LNCAP (cell line): ENCODE results near the gene ATF3.

ENCODE experiments used
- TF ChIP-seq, protein P1 (sequence below): fragments of 450-650 bp; IDR thresholded peaks from 2 replicates; pipeline ENCODE4 v1.5.1; 2017; ENCODE audit warnings: mild to moderate bottlenecking

ATF3 gene

GRCh38 chr1:212596798-212597197 is 11.8 kb upstream of the ATF3 start:
- TF ChIP-seq, protein P1, sequence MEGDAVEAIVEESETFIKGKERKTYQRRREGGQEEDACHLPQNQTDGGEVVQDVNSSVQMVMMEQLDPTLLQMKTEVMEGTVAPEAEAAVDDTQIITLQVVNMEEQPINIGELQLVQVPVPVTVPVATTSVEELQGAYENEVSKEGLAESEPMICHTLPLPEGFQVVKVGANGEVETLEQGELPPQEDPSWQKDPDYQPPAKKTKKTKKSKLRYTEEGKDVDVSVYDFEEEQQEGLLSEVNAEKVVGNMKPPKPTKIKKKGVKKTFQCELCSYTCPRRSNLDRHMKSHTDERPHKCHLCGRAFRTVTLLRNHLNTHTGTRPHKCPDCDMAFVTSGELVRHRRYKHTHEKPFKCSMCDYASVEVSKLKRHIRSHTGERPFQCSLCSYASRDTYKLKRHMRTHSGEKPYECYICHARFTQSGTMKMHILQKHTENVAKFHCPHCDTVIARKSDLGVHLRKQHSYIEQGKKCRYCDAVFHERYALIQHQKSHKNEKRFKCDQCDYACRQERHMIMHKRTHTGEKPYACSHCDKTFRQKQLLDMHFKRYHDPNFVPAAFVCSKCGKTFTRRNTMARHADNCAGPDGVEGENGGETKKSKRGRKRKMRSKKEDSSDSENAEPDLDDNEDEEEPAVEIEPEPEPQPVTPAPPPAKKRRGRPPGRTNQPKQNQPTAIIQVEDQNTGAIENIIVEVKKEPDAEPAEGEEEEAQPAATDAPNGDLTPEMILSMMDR, result no peak

GRCh38 chr1:212597487-212597886 is 11.1 kb upstream of the ATF3 start:
- TF ChIP-seq, protein P1, result no peak

DNA sequence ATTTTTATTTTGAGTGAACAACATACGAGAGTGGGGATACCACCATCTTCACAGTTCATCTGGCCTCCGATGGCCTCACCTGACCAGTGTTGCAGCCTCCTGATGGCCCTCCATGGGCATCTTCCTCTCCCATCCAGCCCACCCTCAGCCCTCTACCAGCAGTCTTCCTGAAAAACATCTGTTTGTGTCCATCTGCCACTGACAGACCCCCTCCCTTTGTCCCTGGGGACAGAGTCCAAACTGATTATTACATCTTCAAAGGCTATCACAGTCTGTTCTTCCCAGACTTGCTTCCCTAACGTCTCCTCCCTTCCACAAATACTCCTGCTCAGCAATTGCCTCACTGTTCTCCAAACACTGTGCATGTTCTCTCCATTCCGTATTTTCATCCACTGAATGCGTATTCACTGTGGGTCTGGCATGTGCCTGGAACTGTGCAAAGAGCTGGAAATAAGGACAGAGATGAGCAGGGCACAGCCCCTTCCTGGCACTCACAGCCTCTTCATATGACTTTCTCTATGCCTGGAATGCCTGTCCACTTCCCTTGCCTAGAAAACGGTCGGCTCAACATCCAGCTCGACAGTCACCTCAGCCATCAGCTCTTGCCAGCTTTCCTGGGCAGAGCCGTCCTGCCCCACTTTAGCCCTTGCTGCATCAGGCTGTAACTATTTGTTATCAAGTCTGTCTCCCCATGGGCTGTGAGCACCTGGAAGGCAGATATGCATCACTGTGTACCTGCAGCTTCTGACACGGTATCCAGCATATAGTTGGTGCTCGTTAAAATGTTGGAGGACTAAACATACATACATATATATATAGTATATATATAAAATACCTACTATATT is 8.3 kb upstream of the ATF3 start:
- TF ChIP-seq, protein P1, result no peak

DNA sequence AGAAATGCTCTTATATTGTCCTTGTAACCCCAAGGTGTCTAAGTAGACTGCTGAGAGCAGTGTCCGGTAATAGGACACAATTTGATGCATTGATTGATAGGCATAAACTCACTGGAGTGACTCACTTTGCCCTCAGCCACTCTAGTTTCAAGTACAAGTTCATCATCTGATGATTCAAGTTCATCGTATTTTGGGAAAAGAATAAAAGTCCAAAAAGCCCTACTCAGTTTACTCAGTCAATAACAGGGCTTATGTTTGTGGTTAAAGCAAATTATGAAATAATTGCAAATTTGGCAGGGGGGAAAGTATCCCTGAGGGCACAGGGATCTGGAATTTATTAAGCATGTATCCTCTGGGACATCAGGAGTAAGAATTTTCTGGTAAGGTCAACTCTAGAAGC is 7.6 kb upstream of the ATF3 start:
- TF ChIP-seq, protein P1, result no peak

- TF ChIP-seq, protein P1, result no peak
Observed at GRCh38 chr1:212601524-212601923, 7.0 kb upstream of the ATF3 start.

DNA sequence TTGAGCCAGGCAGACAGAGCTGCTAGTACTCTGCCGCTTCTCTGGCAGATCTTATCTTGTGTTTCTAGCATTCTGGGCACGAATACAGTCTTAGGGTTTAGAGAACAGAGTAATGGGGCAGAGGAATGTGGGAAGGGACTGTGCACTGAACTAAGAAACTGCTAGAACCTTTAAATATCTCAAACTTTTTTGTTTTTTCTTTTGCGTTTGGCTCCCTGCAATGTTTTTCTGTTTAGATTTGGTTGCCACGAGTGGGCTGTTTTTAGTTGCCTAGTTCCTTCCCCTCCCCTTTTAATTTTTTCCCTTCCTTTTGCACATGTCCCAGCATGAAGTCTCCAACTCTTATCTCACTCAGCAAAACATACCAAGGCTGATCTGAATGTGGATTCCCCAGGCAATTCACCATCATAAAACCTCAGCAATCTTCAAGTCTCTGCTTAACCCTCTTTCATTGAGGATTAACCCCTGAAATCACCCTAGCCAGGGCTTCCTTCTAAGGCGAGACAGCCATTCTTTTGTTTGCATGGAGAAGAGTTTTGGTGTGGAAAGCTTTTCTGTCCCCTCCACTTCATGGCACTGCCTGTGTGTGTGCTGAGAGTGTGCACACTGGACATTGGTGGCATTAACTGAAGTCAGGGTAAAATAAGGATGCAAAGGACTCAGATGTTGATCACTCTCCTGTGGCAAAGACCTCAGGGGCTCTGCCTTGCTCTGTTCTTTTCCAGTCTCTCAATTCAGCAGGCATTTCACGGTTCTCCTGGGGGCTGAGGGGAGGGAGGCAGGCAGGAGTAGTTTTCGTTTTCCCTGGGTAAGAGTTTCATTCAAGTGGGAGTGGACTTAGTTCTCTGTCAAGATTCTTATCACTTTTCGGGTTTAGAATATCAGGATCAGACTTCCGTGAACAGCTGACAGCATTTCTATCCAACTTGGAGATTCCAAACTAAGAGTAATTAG is 2.8 kb upstream of the ATF3 start:
- TF ChIP-seq, protein P1, result no peak

DNA sequence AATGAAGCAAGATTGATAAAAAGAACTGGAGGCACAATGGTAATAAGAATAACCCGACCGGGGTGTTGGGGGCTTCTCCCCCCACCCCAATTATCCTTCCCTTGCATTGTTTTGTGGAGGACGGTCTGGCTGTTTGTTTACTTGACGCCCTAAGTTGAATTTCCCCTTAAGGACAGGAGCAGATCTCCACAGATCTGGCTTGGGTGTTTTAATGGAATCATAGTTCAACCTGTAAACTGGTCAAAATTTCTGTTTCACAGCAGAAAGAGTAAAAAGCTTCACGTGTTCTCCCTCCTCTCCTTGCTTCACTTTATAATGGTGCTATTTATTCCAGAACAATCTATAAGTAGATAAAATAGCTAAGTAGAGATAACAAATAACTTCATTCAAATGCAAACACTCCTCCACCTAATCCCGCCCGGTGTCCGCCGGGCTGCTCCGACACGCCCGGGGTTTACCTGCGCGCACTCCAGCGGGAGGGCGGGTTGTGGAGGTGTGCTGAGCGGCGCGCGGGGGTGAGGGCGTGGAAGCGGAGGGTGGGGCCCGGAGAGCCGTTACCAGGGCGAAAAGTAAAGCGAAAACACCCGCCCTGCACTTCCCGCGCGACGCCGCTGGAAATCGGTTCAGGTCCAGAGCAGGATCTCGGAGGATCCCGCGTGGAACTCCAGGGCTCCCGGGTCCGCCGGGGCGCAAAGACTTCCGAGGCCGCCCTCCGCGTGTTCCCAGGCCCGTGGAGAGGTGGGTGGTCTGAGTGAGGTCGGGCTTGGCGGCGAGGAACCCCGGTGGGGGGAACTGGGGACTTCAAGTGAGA is 2.0 kb upstream of the ATF3 start:
- TF ChIP-seq, protein P1, result no peak
